Right ventricle myocardium inferior (tissue), 1 donor: ENCODE data around the gene LRRTM2. TPM values are rescaled to one million over a fixed set of nuclear protein-coding genes. Genes with fewer than 3 reads are reported as not detected.
A peak's percentile ranks its signal among the peaks of the same experiment; 100 is the strongest.
"Not testable (repeated sequence)": the region's sequence is repeated elsewhere in the genome, so short reads cannot be mapped to it uniquely, and the experiment has no call there.

Experiments used
- ATAC-seq: fragments of 200-7000 bp; cut with Tn5 transposase; one replicate; pipeline ENCODE4 v1.9.1; 2020; ENCODE audit warnings: mild to moderate bottlenecking, moderate library complexity
- DNase-seq: peaks from one replicate; pipeline ENCODE4 v3.0.0; 2021; ENCODE audit errors: missing footprints
- intact Hi-C: fragments of 100-400 bp; cut with DNase I; formaldehyde crosslinking; loops from one replicate; pipeline ENCODE4 v1.11.0; 2022
- total RNA-seq: library from RNA; stranded (reverse); fragmentation: NEBNext Ultra II Directional; extraction: Animal tissue kit (Norgen Biotek cat#: 25700); gene quantifications from one replicate; pipeline ENCODE4 v1.2.1, GENCODE V29; 2021
- donor health status: DM: no; HTN: yes; CAD: no; lungs with severe emphysema.

The LRRTM2 gene
- total RNA-seq, 1 donor from 2014 or later = not detected

DNA sequence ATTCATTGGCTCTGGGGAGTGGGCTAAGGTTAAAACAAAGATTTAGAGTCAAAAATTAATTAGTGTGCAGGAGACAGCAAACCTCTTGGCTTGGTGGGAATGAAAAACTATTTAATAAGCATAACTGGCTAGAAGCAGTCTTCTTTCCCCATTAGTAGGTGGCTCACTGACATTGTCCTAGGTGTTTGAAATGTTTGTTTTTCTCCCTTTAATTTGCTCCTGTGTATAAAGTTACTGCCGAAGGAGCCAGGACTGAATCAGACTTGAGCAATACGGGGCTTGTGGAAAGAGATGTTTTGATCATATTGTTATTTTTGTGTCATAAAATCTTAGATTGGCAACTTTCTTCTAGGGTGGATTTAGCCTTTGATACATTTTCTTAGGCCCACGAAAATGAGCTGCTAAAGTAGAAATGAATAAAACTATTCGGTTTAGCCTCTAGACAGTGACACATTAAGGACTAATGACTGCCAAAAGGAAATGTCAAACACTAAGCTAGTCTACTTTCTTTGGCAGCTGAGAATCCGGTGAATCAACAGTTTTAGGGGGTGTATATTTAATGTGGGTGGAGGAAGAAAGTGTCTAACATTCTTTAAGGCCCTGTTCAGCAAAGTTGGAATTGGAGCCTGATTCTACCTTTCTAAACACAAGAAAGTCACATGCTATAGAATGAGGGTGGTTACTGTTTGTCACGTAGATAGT is 30.2 kb downstream of the LRRTM2 start:
- ATAC-seq (peak; percentile 37), DNase-seq (no peak)
- intact Hi-C loops = no loop called here

DNA sequence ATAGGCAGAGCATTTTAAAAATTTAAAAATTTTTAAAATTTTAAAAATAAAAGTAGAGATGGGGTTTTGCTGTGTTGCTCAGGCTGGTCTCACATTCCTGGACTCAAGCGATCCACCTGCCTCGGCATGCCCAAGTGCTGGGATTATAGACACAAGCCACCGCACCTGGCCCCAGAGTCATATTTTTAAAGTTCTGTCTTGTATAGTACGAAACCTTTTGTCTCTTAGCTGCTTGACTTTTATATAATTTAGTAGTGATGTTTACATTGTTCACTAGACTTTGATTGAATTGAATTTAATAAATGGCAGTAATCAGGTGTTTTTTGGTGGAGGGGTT is 31.0 kb downstream of the LRRTM2 start:
- no peak for ATAC-seq
- intact Hi-C loops = no loop called here
- DNase-seq = no peak

DNA sequence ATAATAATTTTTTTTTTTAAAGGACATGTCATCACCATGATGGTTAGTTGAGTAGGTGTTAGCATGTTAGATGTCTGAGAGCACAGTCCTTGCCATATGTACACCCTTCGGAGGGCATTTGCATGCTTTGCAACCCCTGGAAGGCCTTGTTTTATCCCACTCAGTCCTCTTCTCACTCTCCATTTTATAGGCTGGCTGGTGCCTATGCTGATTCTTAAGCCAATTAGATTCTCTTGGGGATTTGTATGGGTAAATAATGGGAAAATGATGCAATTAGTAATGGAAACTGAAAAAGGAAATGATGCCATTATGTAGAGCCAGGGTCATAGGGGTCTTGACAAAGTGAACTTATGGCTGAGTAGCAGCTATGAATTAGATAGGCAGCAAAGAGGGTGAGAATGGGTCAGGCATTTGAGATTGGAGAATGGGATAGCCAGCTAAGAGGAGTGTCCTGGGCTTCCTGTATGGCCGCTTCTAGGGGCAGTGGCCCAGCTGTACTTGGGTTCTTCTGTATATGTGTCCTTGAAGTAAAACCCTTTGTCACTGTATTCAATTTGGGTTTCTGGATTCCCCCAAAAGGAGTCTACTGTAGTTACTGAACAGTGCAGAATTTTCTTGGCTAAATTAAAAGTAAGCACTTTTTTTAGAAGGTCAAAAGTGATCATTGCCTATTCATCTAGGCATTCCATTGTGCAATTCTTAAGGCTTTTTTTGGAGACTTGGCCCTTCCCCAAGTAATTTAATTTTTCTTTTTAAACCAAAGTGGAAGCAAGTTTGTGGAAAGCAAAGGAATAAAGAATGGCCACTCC is 31.6 kb downstream of the LRRTM2 start:
- ATAC-seq (no peak), DNase-seq (no peak)
- intact Hi-C loops = no loop called here

- ATAC-seq (no peak), DNase-seq (no peak)
- intact Hi-C loops = no loop called here
These were observed 33.6 kb downstream of the LRRTM2 start for GRCh38 chr5:138841531-138841930.

GRCh38 chr5:138840103-138840502 is 35.0 kb downstream of the LRRTM2 start:
- ATAC-seq = peak; percentile 10
- intact Hi-C loops = no loop called here
- no peak for DNase-seq

- intact Hi-C loops = no loop called here
- no peak for ATAC-seq
- DNase-seq = no peak
These were observed 38.0 kb downstream of the LRRTM2 start for GRCh38 chr5:138837160-138837559.

- ATAC-seq, intact Hi-C loops, DNase-seq: not testable (repeated sequence)
These were observed 40.3 kb downstream of the LRRTM2 start for GRCh38 chr5:138834853-138835252.

GRCh38 chr5:138833726-138834480 is 41.2 kb downstream of the LRRTM2 start:
- ATAC-seq = no peak
- intact Hi-C loops = no loop called here
- no peak for DNase-seq

GRCh38 chr5:138833080-138833479 is 42.1 kb downstream of the LRRTM2 start:
- intact Hi-C loops = no loop called here
- no peak for DNase-seq
- ATAC-seq = no peak

DNA sequence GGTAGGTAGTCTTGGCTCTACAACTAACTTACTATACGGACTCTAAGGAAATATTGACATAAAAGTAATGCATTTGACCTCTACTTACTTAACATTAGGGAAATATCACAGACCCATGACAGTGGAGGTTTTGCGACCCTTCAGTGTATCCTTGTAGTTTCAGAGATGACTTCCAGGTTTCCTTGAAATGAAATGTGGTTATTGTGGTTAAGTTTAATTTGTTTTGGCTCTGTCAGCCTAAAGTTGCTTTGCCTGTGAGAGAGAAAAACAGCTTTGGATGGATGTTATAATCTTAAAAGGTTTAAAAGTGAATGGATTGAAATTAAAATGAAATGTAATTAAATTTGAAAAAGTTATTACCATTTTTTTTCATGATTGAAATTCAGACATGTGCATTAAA is 42.9 kb downstream of the LRRTM2 start:
- intact Hi-C loops = no loop called here
- DNase-seq (no peak), ATAC-seq (no peak)

- no peak for ATAC-seq
- intact Hi-C loops = no loop called here
- DNase-seq = no peak
These were observed 43.4 kb downstream of the LRRTM2 start for GRCh38 chr5:138831703-138832102.

GRCh38 chr5:138829341-138829740 is 45.8 kb downstream of the LRRTM2 start:
- no peak for ATAC-seq
- no peak for DNase-seq
- intact Hi-C loops = loop anchor here (10.0 kb wide), 1 partner anchor 185 kb away; no protein-coding TSS in a partner anchor

DNA sequence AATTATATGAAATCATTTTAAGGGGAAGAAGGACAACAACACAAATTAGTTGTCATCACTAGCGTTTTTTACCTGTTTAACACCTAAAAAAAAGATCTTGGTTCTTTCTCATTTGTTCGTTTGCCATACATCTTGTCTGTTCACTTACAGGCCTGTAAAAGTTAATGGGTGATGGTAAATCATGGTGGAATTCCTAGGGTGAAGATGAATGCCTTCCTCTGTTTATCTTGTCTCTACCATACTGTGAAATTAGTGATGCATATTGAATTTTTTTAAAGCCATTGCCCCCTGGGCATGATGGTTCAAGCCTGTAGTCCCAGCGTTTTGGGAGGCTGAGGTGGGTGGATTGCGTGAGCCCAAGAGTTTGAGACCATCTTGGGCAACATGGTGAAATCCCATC is 46.6 kb downstream of the LRRTM2 start:
- no peak for ATAC-seq
- DNase-seq = no peak
- intact Hi-C loops = loop anchor here (10.0 kb wide), 1 partner anchor 184 kb away; no protein-coding TSS in a partner anchor

GRCh38 chr5:138824924-138825863 is 49.9 kb downstream of the LRRTM2 start:
- intact Hi-C loops = loop anchor here (10.0 kb wide), 1 partner anchor 180 kb away; no protein-coding TSS in a partner anchor
- peak; percentile 48 for ATAC-seq

DNA sequence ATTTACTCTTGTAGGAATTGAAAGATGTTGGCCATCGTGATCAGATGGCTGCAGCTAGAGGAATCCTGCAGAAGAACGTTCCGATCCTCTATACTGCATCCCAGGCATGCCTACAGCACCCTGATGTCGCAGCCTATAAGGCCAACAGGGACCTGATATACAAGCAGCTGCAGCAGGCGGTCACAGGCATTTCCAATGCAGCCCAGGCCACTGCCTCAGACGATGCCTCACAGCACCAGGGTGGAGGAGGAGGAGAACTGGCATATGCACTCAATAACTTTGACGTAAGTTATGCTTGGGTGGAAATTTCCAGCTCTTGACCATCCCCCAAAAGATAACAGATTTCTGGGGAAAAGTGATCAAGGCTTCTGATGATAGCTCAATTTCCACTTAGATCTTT is 50.6 kb downstream of the LRRTM2 start:
- intact Hi-C loops = loop anchor here (10.0 kb wide), 1 partner anchor 180 kb away; no protein-coding TSS in a partner anchor
- peak; percentile 50 for ATAC-seq
- DNase-seq = peak; percentile 58

More at GRCh38 chr5:138824924-138825863, 49.9 kb downstream of the LRRTM2 start:
- no peak for DNase-seq

GRCh38 chr5:138820695-138821094 is 54.4 kb downstream of the LRRTM2 start:
- no peak for ATAC-seq
- DNase-seq = no peak
- intact Hi-C loops = loop anchor here (10.0 kb wide), 1 partner anchor 176 kb away; no protein-coding TSS in a partner anchor

GRCh38 chr5:138819081-138819480 is 56.1 kb downstream of the LRRTM2 start:
- DNase-seq (peak; percentile 53), ATAC-seq (no peak)
- intact Hi-C loops = no loop called here
